SK-N-SH (cell line): ENCODE data around the gene CDK8. TPM values are rescaled to one million over a fixed set of nuclear protein-coding genes. Genes with fewer than 3 reads are reported as not detected.

Source experiments
- CTCF ChIA-PET: fragments of 300-600, 350-600 bp; formaldehyde crosslinking; extraction: SDS; loops from one replicate; lab custom pipeline; 2021; lab: Yijun Ruan, JAX
- POLR2A ChIA-PET: fragments of 350-600 bp; sonication (Branson Sonifier 250); formaldehyde crosslinking; extraction: SDS; loops from one replicate; lab custom pipeline; 2020; ENCODE audit warnings: antibody characterized with exemption, inconsistent platforms; lab: Yijun Ruan, JAX
- DNase-seq: peaks from one replicate; pipeline ENCODE4 v3.0.0; 2012
- H2AFZ ChIP-seq: fragments of 200-600 bp; sonication (generic); 2 replicates; pipeline ENCODE4 v1.8.1; 2016; ENCODE audit warnings: antibody characterized with exemption, mild to moderate bottlenecking, low read depth
- H3F3A ChIP-seq: fragments of 200-600 bp; sonication (generic); replicated peaks from 2 replicates; pipeline ENCODE3; 2016; ENCODE audit warnings: antibody characterized with exemption, mild to moderate bottlenecking; ENCODE audit not compliant: insufficient read depth
- H3K27ac ChIP-seq, 2 experiments: fragments of 200-500 bp in 1 of 2; fragments of 200-600 bp in 1 of 2; sonication (Bioruptor generic) in 1 of 2; sonication (generic), shearing (Covaris generic) in 1 of 2; 2 replicates each; pipeline versions ENCODE4 v1.5.1 to v1.6.1; 2014 to 2016; ENCODE audit warnings: low read depth in 2 of 2, inconsistent platforms in 1 of 2, low read length in 1 of 2, mild to moderate bottlenecking in 1 of 2, mixed read lengths in 1 of 2
- H3K27me3 ChIP-seq: fragments of 200-600 bp; sonication (generic), shearing (Covaris generic); 2 replicates; pipeline ENCODE4 v1.6.1; 2016; ENCODE audit warnings: mixed run types; ENCODE audit not compliant: insufficient read depth
- H3K36me3 ChIP-seq, 2 experiments: fragments of 200-500 bp in 1 of 2; fragments of 200-600 bp in 1 of 2; sonication (Bioruptor generic) in 1 of 2; sonication (generic) in 1 of 2; replicated peaks in 1 of 2; 2 replicates each; pipeline versions ENCODE3 to v1.5.1; 2014 to 2016; ENCODE audit warnings: low read length in 1 of 2, mild to moderate bottlenecking in 1 of 2; ENCODE audit not compliant: insufficient read depth in 2 of 2, control insufficient read depth in 1 of 2
- H3K4me1 ChIP-seq, 2 experiments: fragments of 200-500 bp in 1 of 2; fragments of 200-600 bp in 1 of 2; sonication (Bioruptor generic) in 1 of 2; sonication (generic), shearing (Covaris generic) in 1 of 2; 2 replicates each; pipeline versions ENCODE4 v1.5.1 to v1.6.1; 2014 to 2016; ENCODE audit warnings: low read depth in 1 of 2, low read length in 1 of 2, mixed run types in 1 of 2; ENCODE audit not compliant: insufficient read depth in 2 of 2, control insufficient read depth in 1 of 2
- H3K4me2 ChIP-seq: fragments of 200-600 bp; sonication (generic), shearing (Covaris generic); 2 replicates; pipeline ENCODE4 v1.6.1; 2017; ENCODE audit warnings: mixed run types
- H3K4me3 ChIP-seq, 2 experiments: fragments of 200-500 bp in 1 of 2; fragments of 200-600 bp in 1 of 2; sonication (Bioruptor generic) in 1 of 2; sonication (generic), shearing (Covaris generic) in 1 of 2; 2 replicates each; pipeline versions ENCODE4 v1.5.1 to v1.8.1; 2014 to 2016; ENCODE audit warnings: low read depth in 2 of 2, inconsistent platforms in 1 of 2, low read length in 1 of 2, mild to moderate bottlenecking in 1 of 2, mixed read lengths in 1 of 2, moderate library complexity in 1 of 2
- H3K79me2 ChIP-seq: fragments of 200-600 bp; sonication (generic); 2 replicates; pipeline ENCODE4 v1.8.1; 2017; ENCODE audit warnings: mild to moderate bottlenecking; ENCODE audit not compliant: insufficient read depth
- H3K9ac ChIP-seq: fragments of 200-600 bp; sonication (generic); 2 replicates; pipeline ENCODE4 v1.6.1; 2017; ENCODE audit warnings: mixed run types
- H3K9me2 ChIP-seq: fragments of 200-600 bp; sonication (generic); 2 replicates; pipeline ENCODE4 v1.6.1; 2017; ENCODE audit warnings: mixed run types
- H3K9me3 ChIP-seq: fragments of 200-600 bp; sonication (generic); 2 replicates; pipeline ENCODE4 v1.6.1; 2017; ENCODE audit warnings: mixed run types, mild to moderate bottlenecking, moderate library complexity
- H4K20me1 ChIP-seq: fragments of 200-600 bp; sonication (generic); 2 replicates; pipeline ENCODE4 v1.6.1; 2017; ENCODE audit warnings: mild to moderate bottlenecking, mixed run types; ENCODE audit not compliant: insufficient read depth
- EP300 ChIP-seq, 2 experiments: IDR thresholded peaks; 2 replicates each; pipeline versions ENCODE4 v1.4.0 to v1.6.1; 2012; ENCODE audit warnings: borderline replicate concordance in 1 of 2, low read depth in 1 of 2, low read length in 1 of 2
- FOSL2 ChIP-seq: IDR thresholded peaks from 2 replicates; pipeline ENCODE4 v1.4.0; 2012; ENCODE audit warnings: low read depth, mild to moderate bottlenecking, moderate library complexity, borderline replicate concordance
- FOXJ3 ChIP-seq: sonication (generic); formaldehyde crosslinking; IDR thresholded peaks from 2 replicates; pipeline ENCODE4 v1.5.1; 2020; ENCODE audit warnings: mild to moderate bottlenecking, missing genetic modification reagents
- JUND ChIP-seq: IDR thresholded peaks from 2 replicates; pipeline ENCODE4 v1.4.0; 2012
- MEF2A ChIP-seq: IDR thresholded peaks from 2 replicates; pipeline ENCODE4 v1.4.0; 2012; ENCODE audit warnings: low read depth, borderline replicate concordance
- MXI1 ChIP-seq: IDR thresholded peaks from 2 replicates; pipeline ENCODE4 v1.6.1; 2012; ENCODE audit warnings: mild to moderate bottlenecking, low read depth, low read length, improper control_type of control experiment
- NRF1 ChIP-seq: IDR thresholded peaks from 2 replicates; pipeline ENCODE4 v1.6.1; 2012; ENCODE audit warnings: low read depth, mild to moderate bottlenecking, low read length
- RAD21 ChIP-seq: IDR thresholded peaks from 2 replicates; pipeline ENCODE4 v1.6.1; 2012; ENCODE audit warnings: mild to moderate bottlenecking, low read length
- RFX5 ChIP-seq: IDR thresholded peaks from 2 replicates; pipeline ENCODE4 v1.6.1; 2012; ENCODE audit warnings: mild to moderate bottlenecking, improper control_type of control experiment, low read length
- RXRA ChIP-seq: IDR thresholded peaks from 2 replicates; pipeline ENCODE4 v1.4.0; 2012; ENCODE audit warnings: low read depth, mild to moderate bottlenecking, borderline replicate concordance
- SMC3 ChIP-seq: IDR thresholded peaks from 2 replicates; pipeline ENCODE4 v1.6.1; 2012; ENCODE audit warnings: low read depth, low read length, improper control_type of control experiment
- TAF1 ChIP-seq: IDR thresholded peaks from 2 replicates; pipeline ENCODE4 v1.6.1; 2012; ENCODE audit warnings: low read depth, mild to moderate bottlenecking, low read length, moderate library complexity, borderline replicate concordance
- TCF12 ChIP-seq: IDR thresholded peaks from 2 replicates; pipeline ENCODE4 v1.4.0; 2012
- YY1 ChIP-seq: IDR thresholded peaks from 2 replicates; pipeline ENCODE4 v1.4.0; 2012; ENCODE audit warnings: low read depth, mild to moderate bottlenecking
- WGBS: methylation state at CpG from one replicate; pipeline ENCODE4 v1.1.6; 2017; ENCODE audit warnings: low lambda C conversion rate; 5-methylcytosine and 5-hydroxymethylcytosine counted together
- polyA plus RNA-seq, 3 experiments: library from polyadenylated mRNA; depleted of rRNA; stranded (reverse); fragments of >200 nt; gene quantifications; 2 replicates each; pipeline ENCODE4 v1.2.3, GENCODE V29; 2012
- TF ChIP-seq, protein P1 (sequence below): IDR thresholded peaks from 2 replicates; pipeline ENCODE4 v1.4.0; 2012; ENCODE audit warnings: low read depth, borderline replicate concordance
- TF ChIP-seq, protein P2 (sequence below): fragments of 150-350 bp; IDR thresholded peaks from 2 replicates; pipeline ENCODE4 v1.6.1; 2016; ENCODE audit warnings: mild to moderate bottlenecking, low read depth, low read length
- TF ChIP-seq, protein P3 (sequence below): IDR thresholded peaks from 2 replicates; pipeline ENCODE4 v1.4.0; 2012; ENCODE audit warnings: low read depth
- TF ChIP-seq, protein P4 (sequence below): IDR thresholded peaks from 2 replicates; pipeline ENCODE4; 2012
- TF ChIP-seq, protein P5 (sequence below): fragments of 150-350 bp; IDR thresholded peaks from 2 replicates; pipeline ENCODE4 v1.6.1; 2017; ENCODE audit warnings: antibody characterized with exemption, low read length, low read depth, borderline replicate concordance

The CDK8 gene
- polyA plus RNA-seq, 1 of the 3 experiments (the other 2 are of a cell fraction): 10.1 TPM

DNA sequence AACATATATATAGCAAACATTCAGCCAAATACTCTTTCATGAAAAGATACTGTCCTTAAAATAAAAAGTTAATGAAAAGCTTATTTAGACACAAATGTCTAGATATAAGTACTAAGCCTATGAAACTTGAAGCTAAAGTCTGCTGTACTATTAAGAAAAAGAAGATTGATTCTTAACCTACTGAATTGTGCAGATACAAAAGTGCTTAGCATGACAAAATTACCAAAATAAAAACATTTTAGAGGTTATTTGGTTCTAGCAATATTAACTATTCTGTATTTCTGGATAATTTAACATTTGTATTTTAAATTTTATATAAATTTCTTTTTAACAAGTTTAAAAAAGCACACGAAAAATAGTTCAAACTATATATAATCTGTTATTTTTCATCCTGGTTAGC is 40.6 kb upstream of the CDK8 start:
- Histone ChIP-seq H3K4me2 (no peak overlapping the region), H3K27ac (no peak overlapping the region), H3K9me2 (no peaks in the 10 kb centered on the region), H3K36me3 (peaks cover 87 to 92% of the 10 kb centered on the region in 2 experiments), H4K20me1 (no peaks in the 10 kb centered on the region), H3K9ac (no peak overlapping the region), H3K79me2 (no peaks in the 10 kb centered on the region), H3K4me1 (no peaks in the 10 kb centered on the region; a peak in 1 of 4 replicates), H3K9me3 (no peaks in the 10 kb centered on the region), H3F3A (peaks cover 9% of the 10 kb centered on the region)
- CTCF ChIA-PET: no interaction called here
- DNase-seq: no peak
- POLR2A ChIA-PET: no interaction called here
- TF ChIP-seq, protein P1, sequence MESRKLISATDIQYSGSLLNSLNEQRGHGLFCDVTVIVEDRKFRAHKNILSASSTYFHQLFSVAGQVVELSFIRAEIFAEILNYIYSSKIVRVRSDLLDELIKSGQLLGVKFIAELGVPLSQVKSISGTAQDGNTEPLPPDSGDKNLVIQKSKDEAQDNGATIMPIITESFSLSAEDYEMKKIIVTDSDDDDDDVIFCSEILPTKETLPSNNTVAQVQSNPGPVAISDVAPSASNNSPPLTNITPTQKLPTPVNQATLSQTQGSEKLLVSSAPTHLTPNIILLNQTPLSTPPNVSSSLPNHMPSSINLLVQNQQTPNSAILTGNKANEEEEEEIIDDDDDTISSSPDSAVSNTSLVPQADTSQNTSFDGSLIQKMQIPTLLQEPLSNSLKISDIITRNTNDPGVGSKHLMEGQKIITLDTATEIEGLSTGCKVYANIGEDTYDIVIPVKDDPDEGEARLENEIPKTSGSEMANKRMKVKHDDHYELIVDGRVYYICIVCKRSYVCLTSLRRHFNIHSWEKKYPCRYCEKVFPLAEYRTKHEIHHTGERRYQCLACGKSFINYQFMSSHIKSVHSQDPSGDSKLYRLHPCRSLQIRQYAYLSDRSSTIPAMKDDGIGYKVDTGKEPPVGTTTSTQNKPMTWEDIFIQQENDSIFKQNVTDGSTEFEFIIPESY: no peak
- TF ChIP-seq FOXJ3 (CRISPR knock-in tag) (no peak), MEF2A (no peak), SMC3 (no peak), EP300 (IDR thresholded peaks at IDR 0.05; ENCODE audit: borderline replicate concordance in 1 of 2, low read depth in 1 of 2, low read length in 1 of 2) (no peak), TAF1 (no peak), RXRA (no peak), FOSL2 (no peak), MXI1 (no peak), JUND (no peak), NRF1 (no peak), RFX5 (no peak), TCF12 (no peak), RAD21 (no peak), YY1 (no peak)
- TF ChIP-seq, protein P2, sequence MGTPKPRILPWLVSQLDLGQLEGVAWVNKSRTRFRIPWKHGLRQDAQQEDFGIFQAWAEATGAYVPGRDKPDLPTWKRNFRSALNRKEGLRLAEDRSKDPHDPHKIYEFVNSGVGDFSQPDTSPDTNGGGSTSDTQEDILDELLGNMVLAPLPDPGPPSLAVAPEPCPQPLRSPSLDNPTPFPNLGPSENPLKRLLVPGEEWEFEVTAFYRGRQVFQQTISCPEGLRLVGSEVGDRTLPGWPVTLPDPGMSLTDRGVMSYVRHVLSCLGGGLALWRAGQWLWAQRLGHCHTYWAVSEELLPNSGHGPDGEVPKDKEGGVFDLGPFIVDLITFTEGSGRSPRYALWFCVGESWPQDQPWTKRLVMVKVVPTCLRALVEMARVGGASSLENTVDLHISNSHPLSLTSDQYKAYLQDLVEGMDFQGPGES: no peak
- TF ChIP-seq, protein P3, sequence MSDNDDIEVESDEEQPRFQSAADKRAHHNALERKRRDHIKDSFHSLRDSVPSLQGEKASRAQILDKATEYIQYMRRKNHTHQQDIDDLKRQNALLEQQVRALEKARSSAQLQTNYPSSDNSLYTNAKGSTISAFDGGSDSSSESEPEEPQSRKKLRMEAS: no peak
- TF ChIP-seq, protein P4, sequence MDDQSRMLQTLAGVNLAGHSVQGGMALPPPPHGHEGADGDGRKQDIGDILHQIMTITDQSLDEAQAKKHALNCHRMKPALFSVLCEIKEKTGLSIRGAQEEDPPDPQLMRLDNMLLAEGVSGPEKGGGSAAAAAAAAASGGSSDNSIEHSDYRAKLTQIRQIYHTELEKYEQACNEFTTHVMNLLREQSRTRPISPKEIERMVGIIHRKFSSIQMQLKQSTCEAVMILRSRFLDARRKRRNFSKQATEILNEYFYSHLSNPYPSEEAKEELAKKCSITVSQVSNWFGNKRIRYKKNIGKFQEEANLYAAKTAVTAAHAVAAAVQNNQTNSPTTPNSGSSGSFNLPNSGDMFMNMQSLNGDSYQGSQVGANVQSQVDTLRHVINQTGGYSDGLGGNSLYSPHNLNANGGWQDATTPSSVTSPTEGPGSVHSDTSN: no peak
- TF ChIP-seq, protein P5, sequence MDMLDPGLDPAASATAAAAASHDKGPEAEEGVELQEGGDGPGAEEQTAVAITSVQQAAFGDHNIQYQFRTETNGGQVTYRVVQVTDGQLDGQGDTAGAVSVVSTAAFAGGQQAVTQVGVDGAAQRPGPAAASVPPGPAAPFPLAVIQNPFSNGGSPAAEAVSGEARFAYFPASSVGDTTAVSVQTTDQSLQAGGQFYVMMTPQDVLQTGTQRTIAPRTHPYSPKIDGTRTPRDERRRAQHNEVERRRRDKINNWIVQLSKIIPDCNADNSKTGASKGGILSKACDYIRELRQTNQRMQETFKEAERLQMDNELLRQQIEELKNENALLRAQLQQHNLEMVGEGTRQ: no peak
- TF ChIP-seq, all 33 proteins: peak for 0
- WGBS: 86% methylated on average over 1 of the region's 1 CpG
- H3K27me3 ChIP-seq: no peaks in the 10 kb centered on the region
- no peak overlapping the region for H3K4me3 ChIP-seq
- no peak overlapping the region for H2AFZ ChIP-seq
